Pancreas (tissue), 10 donors: Measurements from ENCODE around the gene ZNF768. TPM values are rescaled to one million over a fixed set of nuclear protein-coding genes. Genes with fewer than 3 reads are reported as not detected.

Experiments
- ATAC-seq, 4 donors: fragments of 200-7000 bp; cut with Tn5 transposase; one replicate each; pipeline versions ENCODE4 v1.8.0 to v1.9.1; 2020; ENCODE audit warnings: mild to moderate bottlenecking in 4 of 4, moderate library complexity in 4 of 4
- DNase-seq, 6 donors: peaks; one replicate each; pipeline ENCODE4 v3.0.0-alpha.2; 2020
- FAIRE-seq: peaks from 2 replicates; lab custom pipeline; 2012; peaks lifted over from hg19 to GRCh38; lab: Jason Lieb, UNC
- H3K27ac ChIP-seq, 4 donors: fragments of 200-600 bp; sonication (generic); 1 replicate in 3 of 4; 2 replicates in 1 of 4; pipeline versions ENCODE4 v1.5.0 to v1.8.0; 2020
- H3K27me3 ChIP-seq, 4 donors: fragments of 200-600 bp; one replicate each; pipeline ENCODE4 v1.8.0; 2021
- H3K36me3 ChIP-seq, 3 donors: fragments of 200-600 bp; sonication (generic) in 1 of 3; one replicate each; pipeline versions ENCODE4 v1.5.0 to v1.8.0; 2020 to 2021
- H3K4me1 ChIP-seq, 3 donors: fragments of 200-600 bp; one replicate each; pipeline ENCODE4 v1.8.0; 2021
- H3K4me3 ChIP-seq, 4 donors: fragments of 200-600 bp; sonication (generic) in 2 of 4; one replicate each; pipeline versions ENCODE4 v1.5.0 to v1.8.0; 2020 to 2021
- H3K9me3 ChIP-seq, 4 donors: fragments of 200-600 bp; one replicate each; pipeline ENCODE4 v1.8.0; 2021
- CTCF ChIP-seq, 4 donors: fragments of 200-600 bp; sonication (generic) in 3 of 4; IDR thresholded peaks; one replicate each; pipeline versions ENCODE4 v1.5.0 to v1.8.0; 2021; ENCODE audit warnings: antibody characterized with exemption in 4 of 4
- WGBS, 2 donors: extraction: QIAGEN DNeasy Blood & Tissue Kit; methylation state at CpG; one replicate each; pipeline ENCODE4 v1.1.7; 2013; 5-methylcytosine and 5-hydroxymethylcytosine counted together
- intact Hi-C, 3 donors: fragments of 100-400 bp; cut with DNase I; formaldehyde crosslinking; loops; one replicate each; pipeline versions ENCODE4 v1.11.1 to v1.14.2; 2022
- polyA plus RNA-seq, 2 donors: library from polyadenylated mRNA; stranded (reverse); fragments of 200-250 nt; gene quantifications; one replicate each; pipeline ENCODE4 v1.2.3, GENCODE V29; 2013
- total RNA-seq, 6 donors: library from RNA; stranded (reverse); fragmentation: NEBNext Ultra II Directional in 4 of 6; extraction: Animal tissue kit (Norgen Biotek cat#: 25700) in 4 of 6; gene quantifications; one replicate each; pipeline versions ENCODE4 v1.2.1 to v1.2.4, GENCODE V29; 2021 to 2023
- donor health status: healthy with polysubstance abuse.
- donor health status: DM: no; HTN: no; CAD: no; lungs with moderate emphysema.
- donor health status: DM: no; HTN: no; CAD: no.
- donor health status: control.
- donor health status: control.
- donor health status: Bipolar disorder and iron deficiency.
- donor health status: DM: yes; HTN: yes; CAD: no.
- donor health status: DM: no; HTN: no; CAD: no.
- donor health status: DM: no; HTN: no; CAD: no.
- donor health status: DM: yes; HTN: yes; CAD: no.

The ZNF768 gene
- total and polyA plus RNA-seq, 8 donors: 11.7 to 31.4 (median 15.4) TPM

- Histone ChIP-seq H3K4me1 (no peaks in the 10 kb centered on the region), H3K36me3 (no peaks in the 10 kb centered on the region), H3K27me3 (no peaks in the 10 kb centered on the region), H3K4me3 (no peak overlapping the region), H3K9me3 (no peaks in the 10 kb centered on the region), H3K27ac (no peak overlapping the region)
- no peak for ATAC-seq
- intact Hi-C loops: no loop called here
- WGBS, 2 donors: 60 to 66% methylated on average over 12 of the region's 12 CpGs
- TF ChIP-seq CTCF (IDR thresholded peaks at IDR 0.05): no peak
- no peak for FAIRE-seq
- DNase-seq: no peak
Measured at GRCh38 chr16:30494709-30495108, 31.7 kb downstream of the ZNF768 start.

- WGBS, 2 donors: 61 to 66% methylated on average over 11 of the region's 11 CpGs
Measured at GRCh38 chr16:30493941-30494488, 32.4 kb downstream of the ZNF768 start.

GRCh38 chr16:30491744-30492308, 34.5 kb downstream of the ZNF768 start:
- peak in 1 of 6 donors; percentile 23 for DNase-seq
- intact Hi-C loops: no loop called here
- Histone ChIP-seq H3K27me3 (no peaks in the 10 kb centered on the region), H3K9me3 (no peaks in the 10 kb centered on the region), H3K36me3 (no peaks in the 10 kb centered on the region), H3K4me3 (no peak overlapping the region), H3K4me1 (no peaks in the 10 kb centered on the region), H3K27ac (no peak overlapping the region)
- WGBS, 2 donors: 57 to 67% methylated on average over 6 of the region's 6 CpGs
- peak in 3 of 4 donors; percentile 35 to 74 (median 60) for ATAC-seq
- TF ChIP-seq CTCF (IDR thresholded peaks at IDR 0.05): no peak
- FAIRE-seq: no peak

More at GRCh38 chr16:30493941-30494488, 32.4 kb downstream of the ZNF768 start:
- no peaks in the 10 kb centered on the region for H3K27me3 ChIP-seq
- no peaks in the 10 kb centered on the region for H3K4me1 ChIP-seq
- TF ChIP-seq CTCF (IDR thresholded peaks at IDR 0.05): no peak
- no peaks in the 10 kb centered on the region for H3K9me3 ChIP-seq
- no peak for FAIRE-seq
- intact Hi-C loops: no loop called here
- no peak overlapping the region for H3K27ac ChIP-seq
- H3K36me3 ChIP-seq: no peaks in the 10 kb centered on the region
- no peak for DNase-seq
- H3K4me3 ChIP-seq: no peak overlapping the region
- no peak for ATAC-seq

GRCh38 chr16:30491229-30491628, 35.1 kb downstream of the ZNF768 start:
- Histone ChIP-seq H3K9me3 (no peaks in the 10 kb centered on the region), H3K27ac (no peak overlapping the region), H3K4me3 (no peak overlapping the region), H3K4me1 (no peaks in the 10 kb centered on the region), H3K36me3 (no peaks in the 10 kb centered on the region), H3K27me3 (no peaks in the 10 kb centered on the region)
- TF ChIP-seq CTCF (IDR thresholded peaks at IDR 0.05): no peak
- no peak for ATAC-seq
- WGBS, 2 donors: 74 to 83% methylated on average over 4 of the region's 4 CpGs
- no peak for DNase-seq
- FAIRE-seq: no peak
- intact Hi-C loops: no loop called here

- FAIRE-seq (no peak), DNase-seq (no peak), ATAC-seq (peak in 1 of 4 donors; percentile 64)
- H3K27ac ChIP-seq: no peak overlapping the region
- H3K27me3 ChIP-seq: no peaks in the 10 kb centered on the region
- TF ChIP-seq CTCF (IDR thresholded peaks at IDR 0.05): no peak
- intact Hi-C loops: no loop called here
- H3K4me3 ChIP-seq: no peak overlapping the region
- H3K36me3 ChIP-seq: no peaks in the 10 kb centered on the region
- whole genome bisulfite sequencing, 2 donors: 85 to 94% methylated on average over 4 to 6 of the region's 6 CpGs
- H3K4me1 ChIP-seq: no peaks in the 10 kb centered on the region
- H3K9me3 ChIP-seq: no peaks in the 10 kb centered on the region
Measured at GRCh38 chr16:30490210-30490609, 36.2 kb downstream of the ZNF768 start.
